ENCODE results near the gene ZNF160.

The ZNF160 gene

DNA sequence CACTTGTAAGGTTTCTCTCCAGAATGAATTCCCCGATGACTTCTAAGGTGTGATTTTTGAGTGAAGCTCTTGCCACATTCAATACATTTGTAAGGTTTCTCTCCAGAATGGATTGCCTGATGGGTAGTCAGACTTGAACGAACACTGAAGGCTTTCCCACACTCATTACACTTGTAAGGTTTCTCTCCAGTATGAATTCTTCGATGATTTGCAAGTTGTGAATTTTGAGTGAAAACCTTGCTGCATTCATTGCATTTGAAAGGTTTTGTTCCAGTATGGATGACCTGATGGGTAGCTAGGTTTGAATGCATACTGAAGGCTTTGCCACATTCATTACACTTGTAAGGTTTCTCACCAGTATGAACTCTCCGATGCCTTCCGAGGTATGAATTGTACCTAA lies 34.4 kb downstream of the ZNF160 start:
- Histone ChIP-seq H3K27ac (no peak overlapping the region), H3K36me3 (peaks cover 49% of the 10 kb centered on the region), H3K4me3 (ENCODE audit: low read depth in 1 of 2, low read length in 1 of 2) (no peak overlapping the region), H3K9me3 (peaks cover 75% of the 10 kb centered on the region), H3K27me3 (no peaks in the 10 kb centered on the region), H3K4me1 (ENCODE audit: control insufficient read depth in 1 of 2, insufficient read depth in 1 of 2, low read depth in 1 of 2, low read length in 1 of 2) (no peaks in the 10 kb centered on the region)
- TF ChIP-seq, protein P1, sequence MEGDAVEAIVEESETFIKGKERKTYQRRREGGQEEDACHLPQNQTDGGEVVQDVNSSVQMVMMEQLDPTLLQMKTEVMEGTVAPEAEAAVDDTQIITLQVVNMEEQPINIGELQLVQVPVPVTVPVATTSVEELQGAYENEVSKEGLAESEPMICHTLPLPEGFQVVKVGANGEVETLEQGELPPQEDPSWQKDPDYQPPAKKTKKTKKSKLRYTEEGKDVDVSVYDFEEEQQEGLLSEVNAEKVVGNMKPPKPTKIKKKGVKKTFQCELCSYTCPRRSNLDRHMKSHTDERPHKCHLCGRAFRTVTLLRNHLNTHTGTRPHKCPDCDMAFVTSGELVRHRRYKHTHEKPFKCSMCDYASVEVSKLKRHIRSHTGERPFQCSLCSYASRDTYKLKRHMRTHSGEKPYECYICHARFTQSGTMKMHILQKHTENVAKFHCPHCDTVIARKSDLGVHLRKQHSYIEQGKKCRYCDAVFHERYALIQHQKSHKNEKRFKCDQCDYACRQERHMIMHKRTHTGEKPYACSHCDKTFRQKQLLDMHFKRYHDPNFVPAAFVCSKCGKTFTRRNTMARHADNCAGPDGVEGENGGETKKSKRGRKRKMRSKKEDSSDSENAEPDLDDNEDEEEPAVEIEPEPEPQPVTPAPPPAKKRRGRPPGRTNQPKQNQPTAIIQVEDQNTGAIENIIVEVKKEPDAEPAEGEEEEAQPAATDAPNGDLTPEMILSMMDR (IDR thresholded peaks at IDR 0.05) = no peak

DNA sequence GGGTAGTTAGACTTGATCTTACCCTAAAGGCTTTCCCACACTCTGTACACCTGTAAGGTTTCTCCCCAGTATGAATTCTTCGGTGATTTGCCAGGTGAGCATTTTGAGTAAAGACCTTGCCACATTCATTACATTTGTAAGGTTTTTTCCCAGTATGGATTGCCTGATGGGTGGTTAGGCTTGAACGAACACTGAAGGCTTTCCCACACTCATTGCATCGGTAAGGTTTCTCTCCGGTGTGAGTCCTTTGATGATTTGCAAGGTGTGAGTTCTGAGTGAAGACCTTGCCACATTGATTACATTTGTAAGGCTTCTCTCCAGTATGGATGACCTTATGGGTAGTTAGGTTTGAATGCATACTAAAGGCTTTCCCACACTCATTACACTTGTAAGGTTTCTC lies 35.0 kb downstream of the ZNF160 start:
- Histone ChIP-seq H3K9me3 (peaks cover 76% of the 10 kb centered on the region), H3K27ac (no peak overlapping the region), H3K36me3 (peaks cover 43% of the 10 kb centered on the region), H3K4me1 (ENCODE audit: control insufficient read depth in 1 of 2, insufficient read depth in 1 of 2, low read depth in 1 of 2, low read length in 1 of 2) (no peaks in the 10 kb centered on the region), H3K27me3 (no peaks in the 10 kb centered on the region), H3K4me3 (ENCODE audit: low read depth in 1 of 2, low read length in 1 of 2) (no peak overlapping the region)
- TF ChIP-seq, protein P1 (IDR thresholded peaks at IDR 0.05) = no peak

DNA sequence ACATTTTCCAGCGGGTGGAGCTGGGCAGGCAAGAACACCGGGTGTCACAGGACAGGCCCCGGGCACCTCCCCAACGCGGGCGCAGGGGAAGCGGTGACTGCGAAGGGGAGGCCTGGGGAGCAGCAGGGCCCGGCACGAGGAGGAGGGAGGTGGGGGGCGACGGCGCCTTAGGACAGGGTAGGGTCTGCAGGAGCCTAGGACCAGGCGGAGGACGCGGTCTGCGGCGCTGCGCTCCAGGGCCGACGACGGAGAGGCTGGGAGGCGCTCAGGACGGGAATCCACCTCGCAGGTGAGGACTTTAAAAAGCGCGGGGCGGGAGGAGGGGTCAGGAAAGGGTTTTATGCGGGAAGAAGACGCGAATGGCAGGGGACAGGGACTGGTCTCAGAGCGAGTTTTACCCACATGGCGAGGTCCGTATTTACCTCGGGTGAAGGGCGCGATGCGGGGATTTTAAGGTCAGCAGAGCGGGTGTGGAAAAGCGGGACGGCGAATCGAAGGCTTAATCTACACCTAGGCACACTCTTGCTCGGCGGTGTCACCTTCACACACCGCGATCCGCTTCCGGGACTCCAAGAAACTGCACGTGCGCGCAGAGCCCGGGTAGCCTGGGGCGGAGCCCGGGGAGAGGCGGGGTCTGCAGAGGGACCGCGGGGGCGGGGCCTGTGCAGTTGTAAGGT lies 45.2 kb downstream of the ZNF160 start:
- H3K27ac ChIP-seq = no peak overlapping the region
- H3K27me3 ChIP-seq = peaks cover 25% of the 10 kb centered on the region
- no peaks in the 10 kb centered on the region for H3K36me3 ChIP-seq
- H3K9me3 ChIP-seq = peaks cover 22% of the 10 kb centered on the region
- TF ChIP-seq, protein P1 (IDR thresholded peaks at IDR 0.05) = no peak
- H3K4me3 ChIP-seq (ENCODE audit: low read depth in 1 of 2, low read length in 1 of 2) = no peak overlapping the region
- no peaks in the 10 kb centered on the region for H3K4me1 ChIP-seq (ENCODE audit: control insufficient read depth in 1 of 2, insufficient read depth in 1 of 2, low read depth in 1 of 2, low read length in 1 of 2)

DNA sequence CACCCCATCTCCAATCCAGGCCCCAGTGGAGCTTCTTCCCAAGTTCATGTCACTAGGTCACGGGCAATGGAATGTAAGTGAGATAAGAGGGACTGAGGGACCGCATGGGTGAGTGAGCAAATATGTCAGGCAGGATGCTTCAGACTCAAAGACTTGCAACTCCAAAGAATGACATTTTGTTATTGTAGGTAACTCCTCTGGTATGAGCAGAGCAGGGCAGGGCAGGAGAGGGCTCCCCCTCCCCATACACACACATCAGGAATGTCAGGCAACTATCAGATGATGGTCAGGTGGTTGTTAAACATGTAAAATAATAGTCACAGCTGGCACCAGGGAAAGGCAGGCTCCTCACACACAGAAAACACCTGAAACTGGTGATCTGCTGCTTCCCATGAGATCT lies 48.1 kb downstream of the ZNF160 start:
- Histone ChIP-seq H3K36me3 (no peaks in the 10 kb centered on the region), H3K4me3 (ENCODE audit: low read depth in 1 of 2, low read length in 1 of 2) (no peak overlapping the region), H3K27ac (no peak overlapping the region), H3K27me3 (peaks cover 25% of the 10 kb centered on the region), H3K4me1 (ENCODE audit: control insufficient read depth in 1 of 2, insufficient read depth in 1 of 2, low read depth in 1 of 2, low read length in 1 of 2) (no peaks in the 10 kb centered on the region), H3K9me3 (peaks cover 18% of the 10 kb centered on the region)
- TF ChIP-seq, protein P1 (IDR thresholded peaks at IDR 0.05) = no peak

DNA sequence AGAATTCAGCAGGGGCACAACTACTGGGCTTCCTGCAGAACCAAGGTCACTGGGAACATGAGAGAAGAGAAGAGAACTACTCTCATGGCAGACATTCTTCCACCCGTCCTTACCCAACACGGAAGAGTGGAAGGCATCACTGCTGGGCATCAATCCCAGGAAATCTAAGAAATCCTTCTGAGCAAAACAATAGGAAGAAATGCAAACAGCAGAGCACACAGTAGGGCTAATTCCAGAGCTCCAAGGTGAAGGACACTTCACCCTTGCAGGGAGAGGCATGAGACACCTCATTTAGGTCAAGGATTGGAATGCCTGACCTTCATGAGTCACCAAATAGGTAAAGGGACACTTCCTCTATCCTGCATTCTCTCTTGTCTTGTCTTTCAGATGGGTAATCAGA lies 55.8 kb downstream of the ZNF160 start:
- no peaks in the 10 kb centered on the region for H3K27me3 ChIP-seq
- H3K27ac ChIP-seq = no peak overlapping the region
- H3K4me1 ChIP-seq (ENCODE audit: control insufficient read depth in 1 of 2, insufficient read depth in 1 of 2, low read depth in 1 of 2, low read length in 1 of 2) = no peaks in the 10 kb centered on the region
- peaks cover 23% of the 10 kb centered on the region for H3K9me3 ChIP-seq
- H3K36me3 ChIP-seq = no peaks in the 10 kb centered on the region
- H3K4me3 ChIP-seq (ENCODE audit: low read depth in 1 of 2, low read length in 1 of 2) = no peak overlapping the region
- TF ChIP-seq, protein P1 (IDR thresholded peaks at IDR 0.05) = no peak
